K562 (cell line): ENCODE measurements around the gene SLC25A1. TPM values are rescaled to one million over a fixed set of nuclear protein-coding genes. Genes with fewer than 3 reads are reported as not detected.
A peak's percentile ranks its signal among the peaks of the same experiment; 100 is the strongest.

ENCODE experiments used
- ATAC-seq: fragments of 200-7000 bp; cut with Tn5 transposase; 3 replicates; pipeline ENCODE4 v1.9.1; 2020; ENCODE audit warnings: moderate library complexity
- BruUV-seq: library from RNA; stranded (reverse); fragments of 400-500 nt; replicated peaks from 2 replicates; lab custom pipeline; 2021; lab: Mats Ljungman, UMichigan
- CTCF ChIA-PET: fragments of 300-600 bp; formaldehyde crosslinking; extraction: SDS; loops from one replicate; lab custom pipeline; 2021; ENCODE audit warnings: low intra/inter-chr PET ratio; lab: Yijun Ruan, JAX
- POLR2A ChIA-PET: fragments of 300-600, 350-650 bp; sonication (Branson Sonifier 250); formaldehyde crosslinking; extraction: SDS; loops from one replicate; lab custom pipeline; 2021; ENCODE audit warnings: antibody characterized with exemption, inconsistent platforms; lab: Yijun Ruan, JAX
- DNase-seq, 4 experiments: peaks; one replicate each; pipeline versions ENCODE4 v3.0.0 to v3.0.0-alpha.2; 2011 to 2018; ENCODE audit warnings: low spot score in 3 of 4, mixed read lengths in 3 of 4; ENCODE audit errors: extremely low read depth in 1 of 4
- FAIRE-seq: peaks from 2 replicates; lab custom pipeline; 2011; peaks lifted over from hg19 to GRCh38; lab: Jason Lieb, UNC
- H2AFZ ChIP-seq: 2 replicates; pipeline ENCODE4 v1.6.0; 2011; ENCODE audit warnings: low read depth, low read length, control low read depth, inconsistent platforms
- H3K27ac ChIP-seq: fragments of 200-600 bp; 3 replicates; pipeline ENCODE4 v1.8.0; 2011; ENCODE audit warnings: low read depth, mild to moderate bottlenecking, control low read depth, inconsistent platforms, low read length, moderate library complexity, mixed read lengths; ENCODE audit errors: extremely low read depth
- H3K27me3 ChIP-seq, 2 experiments: fragments of 300-600 bp in 1 of 2; 2 replicates in 1 of 2; 3 replicates in 1 of 2; pipeline versions ENCODE4 v1.6.0 to v1.8.0; 2011; ENCODE audit warnings: inconsistent platforms in 2 of 2, low read length in 2 of 2, mild to moderate bottlenecking in 1 of 2, mixed read lengths in 1 of 2, moderate library complexity in 1 of 2; ENCODE audit not compliant: control insufficient read depth in 2 of 2, insufficient read depth in 2 of 2
- H3K36me3 ChIP-seq: fragments of 300-600 bp; 3 replicates; pipeline ENCODE4 v1.8.0; 2011; ENCODE audit warnings: mild to moderate bottlenecking, low read length, inconsistent platforms; ENCODE audit not compliant: control insufficient read depth, insufficient read depth
- H3K4me1 ChIP-seq, 2 experiments: fragments of 200-600 bp in 1 of 2; replicated peaks in 1 of 2; 2 replicates in 1 of 2; 3 replicates in 1 of 2; pipeline versions ENCODE4 v1.5.1 to v1.8.0; 2011; ENCODE audit warnings: inconsistent platforms in 2 of 2, low read length in 2 of 2, mild to moderate bottlenecking in 1 of 2, mixed read lengths in 1 of 2, moderate library complexity in 1 of 2; ENCODE audit not compliant: control insufficient read depth in 2 of 2, insufficient read depth in 2 of 2
- H3K4me2 ChIP-seq: 2 replicates; pipeline ENCODE4 v1.6.1; 2011; ENCODE audit warnings: low read length, control low read depth, inconsistent platforms, mixed read lengths; ENCODE audit not compliant: insufficient read depth
- H3K4me3 ChIP-seq: fragments of 200-600 bp; sonication (generic), shearing (Covaris generic); 2 replicates; pipeline ENCODE4 v1.5.1; 2016; ENCODE audit warnings: control low read depth, inconsistent platforms
- H3K79me2 ChIP-seq: fragments of 200-600 bp; 3 replicates; pipeline ENCODE4 v1.8.0; 2011; ENCODE audit warnings: low read length, inconsistent platforms; ENCODE audit not compliant: control insufficient read depth, insufficient read depth
- H3K9ac ChIP-seq, 2 experiments: 2 replicates each; pipeline versions ENCODE4 v1.6.0 to v1.6.1; 2011; ENCODE audit warnings: low read depth in 2 of 2, low read length in 2 of 2, control low read depth in 1 of 2, inconsistent platforms in 1 of 2, mild to moderate bottlenecking in 1 of 2, mixed read lengths in 1 of 2; ENCODE audit not compliant: insufficient read depth in 1 of 2
- H3K9me1 ChIP-seq: one replicate; pipeline ENCODE4 v1.6.0; 2011; ENCODE audit warnings: inconsistent platforms, mild to moderate bottlenecking, low read length, moderate library complexity; ENCODE audit not compliant: control insufficient read depth, insufficient read depth
- H3K9me3 ChIP-seq: replicated peaks from 2 replicates; pipeline ENCODE4 v1.5.1; 2011; ENCODE audit warnings: low read depth, low read length, inconsistent platforms; ENCODE audit not compliant: control insufficient read depth, insufficient read depth
- H4K20me1 ChIP-seq: replicated peaks from 2 replicates; pipeline ENCODE4 v1.6.1; 2011; ENCODE audit warnings: low read length, inconsistent platforms, mixed read lengths; ENCODE audit not compliant: control insufficient read depth, insufficient read depth
- ADNP ChIP-seq: fragments of 200-800 bp; sonication (Bioruptor generic); IDR thresholded peaks from 2 replicates; pipeline ENCODE4 v1.6.1; 2016; ENCODE audit warnings: missing genetic modification characterization, missing compliant biosample characterization
- CCAR2 ChIP-seq: fragments of 200-400 bp; formaldehyde crosslinking; IDR thresholded peaks from 2 replicates; pipeline ENCODE4 v1.6.1; 2017; ENCODE audit warnings: mild to moderate bottlenecking, low read depth, low read length
- CGGBP1 ChIP-seq: fragments of 250-450 bp; sonication (Bioruptor Pico); IDR thresholded peaks from 2 replicates; pipeline ENCODE4 v1.9.0; 2021; ENCODE audit warnings: mild to moderate bottlenecking
- E2F4 ChIP-seq: sonication (generic); formaldehyde crosslinking; IDR thresholded peaks from 2 replicates; pipeline ENCODE4 v1.8.0; 2022; ENCODE audit warnings: mild to moderate bottlenecking, low read depth, missing genetic modification reagents
- FOXK1 ChIP-seq: sonication (generic); formaldehyde crosslinking; IDR thresholded peaks from 2 replicates; pipeline ENCODE4 v1.8.0; 2022; ENCODE audit warnings: missing genetic modification reagents, mild to moderate bottlenecking, borderline replicate concordance
- ID3 ChIP-seq, 2 experiments: fragments of 250-450 bp in 1 of 2; fragments of 450-650 bp in 1 of 2; sonication (Bioruptor Pico) in 1 of 2; IDR thresholded peaks; 2 replicates each; pipeline versions ENCODE4 v1.6.1 to v1.8.0; 2016 to 2021; ENCODE audit warnings: mild to moderate bottlenecking in 2 of 2, moderate library complexity in 2 of 2, missing compliant biosample characterization in 1 of 2, missing genetic modification characterization in 1 of 2
- KLF6 ChIP-seq: fragments of 250-450 bp; sonication (Bioruptor Pico); IDR thresholded peaks from 2 replicates; pipeline ENCODE4 v1.4.0; 2020; ENCODE audit warnings: mild to moderate bottlenecking, moderate library complexity, borderline replicate concordance
- L3MBTL2 ChIP-seq: fragments of 450-650 bp; IDR thresholded peaks from 2 replicates; pipeline ENCODE4 v1.6.1; 2016; ENCODE audit warnings: mild to moderate bottlenecking, moderate library complexity
- NR0B1 ChIP-seq: fragments of 450-650 bp; IDR thresholded peaks from one replicate; pipeline ENCODE4 v1.6.1; 2018; ENCODE audit warnings: mild to moderate bottlenecking, moderate library complexity; ENCODE audit not compliant: partially characterized antibody
- RBM34 ChIP-seq: fragments of 200-400 bp; formaldehyde crosslinking; IDR thresholded peaks from 2 replicates; pipeline ENCODE4 v1.6.1; 2018; ENCODE audit warnings: low read length, borderline replicate concordance; ENCODE audit not compliant: insufficient read depth
- RBM39 ChIP-seq: fragments of 200-400 bp; formaldehyde crosslinking; optimal IDR thresholded peaks from 2 replicates; pipeline ENCODE3; 2018; ENCODE audit warnings: low read depth, low read length
- SIN3B ChIP-seq: fragments of 450-650 bp; IDR thresholded peaks from 2 replicates; pipeline ENCODE4 v1.6.1; 2017; ENCODE audit warnings: low read depth, mild to moderate bottlenecking, moderate library complexity
- SIRT6 ChIP-seq: IDR thresholded peaks from one replicate; pipeline ENCODE4 v1.6.1; 2012; ENCODE audit warnings: low read depth, mild to moderate bottlenecking, control low read depth, inconsistent platforms, low read length, moderate library complexity
- USF1 ChIP-seq: sonication (generic); formaldehyde crosslinking; IDR thresholded peaks from 2 replicates; pipeline ENCODE4 v1.9.0; 2022; ENCODE audit warnings: mild to moderate bottlenecking, missing genetic modification reagents
- ZNF511 ChIP-seq: sonication (generic); formaldehyde crosslinking; IDR thresholded peaks from 2 replicates; pipeline ENCODE4 v1.8.0; 2022; ENCODE audit warnings: mild to moderate bottlenecking, missing genetic modification reagents
- WGBS: fragments of 100-300 bp; shearing (Covaris generic); methylation state at CpG from one replicate; pipeline ENCODE4 v1.1.6; 2016; ENCODE audit warnings: low coverage, mixed read lengths; ENCODE audit not compliant: insufficient coverage; ENCODE audit errors: missing lambda C conversion rate; 5-methylcytosine and 5-hydroxymethylcytosine counted together
- in situ Hi-C: fragments of 300-500 bp; cut with MboI; formaldehyde crosslinking; loops from 4 replicates; pipeline ENCODE4 v1.15.0; 2018; ENCODE audit warnings: inconsistent platforms, mixed read lengths
- intact Hi-C: fragments of 100-400 bp; cut with micrococcal nuclease; formaldehyde crosslinking; loops from 2 replicates; pipeline ENCODE4 v1.14.2; 2022
- polyA plus RNA-seq, 8 experiments: library from polyadenylated mRNA; depleted of rRNA in 4 of 8; stranded (reverse) in 5 of 8; unstranded in 3 of 8; fragments of >200 nt; fragmentation: Nextera tagmentation in 2 of 8; fragmentation: Illumina TruSeq in 1 of 8; extraction: Ambion mirVana in 2 of 8; extraction: Trizol in 1 of 8; gene quantifications; 2 replicates each; pipeline versions ENCODE4 v1.2.1 to v1.2.3, GENCODE V29; 2011 to 2014; ENCODE audit warnings: inconsistent platforms in 1 of 8, missing spikeins in 1 of 8
- total RNA-seq, 7 experiments: library from RNA; depleted of rRNA in 6 of 7; stranded (reverse); fragments of >200 nt in 6 of 7; fragmentation: Illumina TruSeq in 2 of 7; extraction: Trizol in 2 of 7; gene quantifications; 2 replicates each; pipeline versions ENCODE4 v1.2.1 to v1.2.3, GENCODE V29; 2011 to 2021; ENCODE audit warnings: low replicate concordance in 1 of 7

The SLC25A1 gene
- total and polyA plus RNA-seq, 9 of the 15 experiments (the other 6 are each of a cell fraction or from before 2014, with no cell fraction given), result 11.0 to 408 (median 110) TPM

- no peaks in the 10 kb centered on the region for H4K20me1 ChIP-seq
- peak; percentile 57 for ATAC-seq
- DNase-seq, result peak in 1 of 4 experiments; percentile 47
- peak overlapping the region; percentile 79 for H2AFZ ChIP-seq
- H3K27me3 ChIP-seq, result peaks cover 14 to 17% of the 10 kb centered on the region in 2 experiments; a peak in 4 of 5 replicates
- H3K79me2 ChIP-seq, result no peaks in the 10 kb centered on the region
- in situ Hi-C loops (no loop called here), intact Hi-C loops (loop anchor here (1.0 to 5.0 kb wide), 8 partner anchors 39 to 412 kb away; partner anchors contain the start of genes C22orf39, CLTCL1 and ESS2)
- CTCF ChIA-PET, result interaction anchor here (0.8 to 1.3 kb wide), 2 partner anchors 259 to 411 kb away, joined by 4 to 6 read pairs; no protein-coding TSS in a partner anchor
- WGBS, result 51% methylated on average over 5 of the region's 5 CpGs
- peak overlapping the region; percentile 3; the same call in 1 of the 3 replicates for H3K27ac ChIP-seq
- H3K4me2 ChIP-seq, result peak overlapping the region; percentile 5; the same call in 1 of the 2 replicates
- H3K9me3 ChIP-seq, result no peaks in the 10 kb centered on the region
- POLR2A ChIA-PET, result interaction anchor here (0.6 to 8.7 kb wide), 16 partner anchors 13 to 1698 kb away, joined by 3 to 123 read pairs (median 4); partner anchors contain the start of gene CRKL
- peaks cover 9 to 13% of the 10 kb centered on the region in 2 experiments for H3K4me1 ChIP-seq
- H3K9ac ChIP-seq, result peak overlapping the region; percentile 0 to 2; a peak in 1 of 4 replicates
- no TSS peak for BruUV-seq
- no peaks in the 10 kb centered on the region for H3K36me3 ChIP-seq
- no peak overlapping the region for H3K4me3 ChIP-seq
- H3K9me1 ChIP-seq, result peaks cover 5% of the 10 kb centered on the region
- no peak for FAIRE-seq
- TF ChIP-seq FOXK1 (CRISPR knock-in tag), result peak; percentile 82; the same call in 1 of the 2 replicates
- no peak for TF ChIP-seq SIN3B
- TF ChIP-seq CGGBP1 (CRISPR knock-in tag), result no peak
- no peak for TF ChIP-seq ID3 (CRISPR knock-in tag; IDR thresholded peaks at IDR 0.05)
- TF ChIP-seq ID3 (tag; IDR thresholded peaks at IDR 0.05), result no peak
- TF ChIP-seq NR0B1, result no peak
- TF ChIP-seq E2F4 (CRISPR knock-in tag), result 0 out of 2 replicates have a peak, but pooled peaks have one; percentile 39
- no peak for TF ChIP-seq ADNP (tag)
- no peak for TF ChIP-seq RBM39
- TF ChIP-seq SIRT6, result no peak
- TF ChIP-seq ZNF511 (CRISPR knock-in tag), result peak; percentile 94; the same call in 1 of the 2 replicates
- TF ChIP-seq KLF6 (CRISPR knock-in tag), result no peak
- no peak for TF ChIP-seq CCAR2
- peak; percentile 69 for TF ChIP-seq USF1 (CRISPR knock-in tag)
- no peak for TF ChIP-seq RBM34
- peak; percentile 47; the same call in 1 of the 2 replicates for TF ChIP-seq L3MBTL2
Observed at GRCh38 chr22:19218541-19219233, 40.2 kb upstream of the SLC25A1 start.
